K562 (cell line): ENCODE measurements around the gene SYVN1. TPM values are rescaled to one million over a fixed set of nuclear protein-coding genes. Genes with fewer than 3 reads are reported as not detected.
A peak's percentile ranks its signal among the peaks of the same experiment; 100 is the strongest.

Source experiments
- ARID3B ChIP-seq: fragments of 250-450 bp; sonication (Bioruptor Pico); IDR thresholded peaks from 2 replicates; pipeline ENCODE4 v1.4.0; 2020; ENCODE audit warnings: borderline replicate concordance
- BACH1 ChIP-seq: fragments of 200-800 bp; sonication (Bioruptor generic); IDR thresholded peaks from 2 replicates; pipeline ENCODE4 v1.6.1; 2016; ENCODE audit warnings: missing genetic modification characterization, missing compliant biosample characterization
- E2F3 ChIP-seq: fragments of 250-450 bp; sonication (Bioruptor Pico); IDR thresholded peaks from 2 replicates; pipeline ENCODE4 v1.4.0; 2020; ENCODE audit warnings: mild to moderate bottlenecking
- E2F8 ChIP-seq: fragments of 450-650 bp; IDR thresholded peaks from 2 replicates; pipeline ENCODE4 v1.7.1; 2018; ENCODE audit warnings: mild to moderate bottlenecking, low read depth; ENCODE audit not compliant: partially characterized antibody
- ELF2 ChIP-seq: fragments of 250-450 bp; sonication (Bioruptor Pico); IDR thresholded peaks from 2 replicates; pipeline ENCODE4 v1.5.0; 2021; ENCODE audit warnings: mild to moderate bottlenecking
- ESRRB ChIP-seq: fragments of 250-450 bp; sonication (Bioruptor Pico); IDR thresholded peaks from 2 replicates; pipeline ENCODE4 v1.5.0; 2020; ENCODE audit warnings: mild to moderate bottlenecking, moderate library complexity, borderline replicate concordance
- FIP1L1 ChIP-seq: fragments of 200-400 bp; formaldehyde crosslinking; IDR thresholded peaks from 2 replicates; pipeline ENCODE4 v1.6.1; 2018; ENCODE audit warnings: mild to moderate bottlenecking, low read depth, low read length; ENCODE audit not compliant: poor library complexity, severe bottlenecking
- GTF2A2 ChIP-seq: IDR thresholded peaks from 2 replicates; pipeline ENCODE4 v1.6.1; 2016; ENCODE audit warnings: mild to moderate bottlenecking, missing genetic modification characterization, missing compliant biosample characterization
- KDM4B ChIP-seq, 2 experiments: fragments of 450-650 bp in 1 of 2; sonication (generic) in 1 of 2; IDR thresholded peaks; 2 replicates each; pipeline ENCODE4 v1.6.1; 2016 to 2017; ENCODE audit warnings: borderline replicate concordance in 2 of 2, antibody characterized with exemption in 1 of 2, low read depth in 1 of 2, mild to moderate bottlenecking in 1 of 2
- MEF2A ChIP-seq: IDR thresholded peaks from 2 replicates; pipeline ENCODE4 v1.6.1; 2011; ENCODE audit warnings: low read depth, mild to moderate bottlenecking, low read length, moderate library complexity; ENCODE audit not compliant: control insufficient read depth
- MXI1 ChIP-seq: IDR thresholded peaks from 2 replicates; pipeline ENCODE4 v1.6.1; 2011; ENCODE audit warnings: low read depth, mild to moderate bottlenecking, improper control_type of control experiment, low read length
- NR2F6 ChIP-seq: fragments of 450-650 bp; formaldehyde crosslinking; IDR thresholded peaks from 2 replicates; pipeline ENCODE4 v1.4.0; 2020; ENCODE audit warnings: mild to moderate bottlenecking
- RUNX1 ChIP-seq: sonication (generic); IDR thresholded peaks from 2 replicates; pipeline ENCODE4 v1.6.1; 2016; ENCODE audit warnings: antibody characterized with exemption, low read depth
- SIN3B ChIP-seq: fragments of 450-650 bp; IDR thresholded peaks from 2 replicates; pipeline ENCODE4 v1.6.1; 2017; ENCODE audit warnings: low read depth, mild to moderate bottlenecking, moderate library complexity
- SMAD4 ChIP-seq: fragments of 250-450 bp; sonication (Bioruptor Pico); conservative IDR thresholded peaks from 2 replicates; pipeline ENCODE4 v1.8.0; 2021; ENCODE audit warnings: inconsistent platforms, mild to moderate bottlenecking, moderate library complexity
- TAF7 ChIP-seq: fragments of 450-650 bp; IDR thresholded peaks from 2 replicates; pipeline ENCODE4 v1.6.1; 2016; ENCODE audit warnings: missing genetic modification characterization, missing compliant biosample characterization
- TBL1XR1 ChIP-seq, 2 experiments: IDR thresholded peaks; 2 replicates each; pipeline ENCODE4 v1.6.1; 2012; ENCODE audit warnings: improper control_type of control experiment in 2 of 2, low read length in 2 of 2, mild to moderate bottlenecking in 1 of 2
- ZNF12 ChIP-seq: sonication (generic); formaldehyde crosslinking; IDR thresholded peaks from 2 replicates; pipeline ENCODE4 v1.4.0; 2020; ENCODE audit warnings: mild to moderate bottlenecking, missing genetic modification reagents
- ZNF277 ChIP-seq: fragments of 250-450 bp; sonication (Bioruptor Pico); IDR thresholded peaks from 2 replicates; pipeline ENCODE4 v1.8.0; 2022; ENCODE audit warnings: inconsistent platforms, mild to moderate bottlenecking, moderate library complexity, borderline replicate concordance
- polyA plus RNA-seq, 8 experiments: library from polyadenylated mRNA; depleted of rRNA in 4 of 8; stranded (reverse) in 5 of 8; unstranded in 3 of 8; fragments of >200 nt; fragmentation: Nextera tagmentation in 2 of 8; fragmentation: Illumina TruSeq in 1 of 8; extraction: Ambion mirVana in 2 of 8; extraction: Trizol in 1 of 8; gene quantifications; 2 replicates each; pipeline versions ENCODE4 v1.2.1 to v1.2.3, GENCODE V29; 2011 to 2014; ENCODE audit warnings: inconsistent platforms in 1 of 8, missing spikeins in 1 of 8
- total RNA-seq, 7 experiments: library from RNA; depleted of rRNA in 6 of 7; stranded (reverse); fragments of >200 nt in 6 of 7; fragmentation: Illumina TruSeq in 2 of 7; extraction: Trizol in 2 of 7; gene quantifications; 2 replicates each; pipeline versions ENCODE4 v1.2.1 to v1.2.3, GENCODE V29; 2011 to 2021; ENCODE audit warnings: low replicate concordance in 1 of 7
- TF ChIP-seq, protein P1 (sequence below): sonication (generic); formaldehyde crosslinking; IDR thresholded peaks from 2 replicates; pipeline ENCODE4 v1.8.1; 2023; ENCODE audit warnings: mild to moderate bottlenecking, missing genetic modification reagents

The SYVN1 gene
- total and polyA plus RNA-seq, 9 of the 15 experiments (the other 6 are each of a cell fraction or from before 2014, with no cell fraction given): 0.41 to 47.4 (median 9.9) TPM

DNA sequence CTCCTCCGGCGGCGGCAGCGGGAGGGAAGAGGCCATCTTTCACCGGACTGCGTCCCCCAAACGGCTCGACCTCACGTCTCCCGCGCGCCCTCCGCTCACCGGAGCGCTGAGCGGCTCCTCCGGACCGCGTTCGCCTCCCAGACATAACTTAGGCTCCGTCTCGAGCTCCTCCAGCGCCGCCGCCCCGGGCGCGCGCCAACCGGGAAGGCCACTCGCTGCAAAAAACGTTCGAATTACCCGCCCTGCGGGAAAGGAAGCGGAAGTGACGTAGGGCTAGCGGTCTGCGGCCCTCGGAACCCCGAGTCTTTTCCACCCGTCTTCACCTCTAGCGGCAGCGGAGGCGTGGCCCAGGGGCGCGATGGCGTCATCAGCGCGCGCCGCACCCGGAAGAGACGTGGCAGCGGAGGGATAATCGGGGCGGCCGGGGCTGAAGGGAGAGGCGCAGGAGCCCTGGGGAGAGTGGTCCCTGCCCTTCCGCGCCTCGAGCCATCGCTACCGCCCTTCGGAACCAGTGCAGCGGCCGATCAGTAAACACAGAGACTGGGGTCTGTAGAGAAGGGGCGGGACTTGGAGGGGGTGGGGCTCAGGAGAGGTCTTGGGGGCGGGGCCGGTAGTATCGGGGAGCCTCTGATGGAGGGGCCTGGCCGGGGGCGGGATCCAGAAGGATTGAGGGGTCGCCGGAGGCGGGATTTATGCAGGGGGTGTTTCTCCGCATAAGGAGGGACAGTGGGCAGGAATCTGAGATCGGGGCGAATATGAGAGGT, 50.3 kb downstream of the SYVN1 start, which contains the start of the genes CDCA5 and ZFPL1 (continued):
- TF ChIP-seq MXI1 (peak; percentile 74; the same call in 1 of the 2 replicates), E2F8 (peak; percentile 98), KDM4B (IDR thresholded peaks at IDR 0.05; ENCODE audit: borderline replicate concordance in 2 of 2, low read depth in 1 of 2) (peak in 1 of 2 experiments; percentile 81; a peak in 1 of 4 replicates), FIP1L1 (peak; percentile 90), BACH1 (tag) (peak; percentile 63; the same call in 1 of the 2 replicates), E2F3 (peak; percentile 94), GTF2A2 (tag) (no peak), ELF2 (CRISPR knock-in tag) (peak; percentile 99), ZNF12 (CRISPR knock-in tag) (0 out of 2 replicates have a peak, but pooled peaks have one; percentile 76), RUNX1 (no peak), NR2F6 (no peak), SMAD4 (CRISPR knock-in tag) (peak; percentile 77), SIN3B (peak; percentile 95), TAF7 (tag) (0 out of 2 replicates have a peak, but pooled peaks have one; percentile 10), ESRRB (CRISPR knock-in tag) (no peak), TBL1XR1 (IDR thresholded peaks at IDR 0.05; ENCODE audit: low read length in 2 of 2) (peak in 1 of 2 experiments; percentile 79; a peak in 2 of 4 replicates), MEF2A (no peak), ARID3B (no peak), ZNF277 (no peak)
- TF ChIP-seq, protein P1, sequence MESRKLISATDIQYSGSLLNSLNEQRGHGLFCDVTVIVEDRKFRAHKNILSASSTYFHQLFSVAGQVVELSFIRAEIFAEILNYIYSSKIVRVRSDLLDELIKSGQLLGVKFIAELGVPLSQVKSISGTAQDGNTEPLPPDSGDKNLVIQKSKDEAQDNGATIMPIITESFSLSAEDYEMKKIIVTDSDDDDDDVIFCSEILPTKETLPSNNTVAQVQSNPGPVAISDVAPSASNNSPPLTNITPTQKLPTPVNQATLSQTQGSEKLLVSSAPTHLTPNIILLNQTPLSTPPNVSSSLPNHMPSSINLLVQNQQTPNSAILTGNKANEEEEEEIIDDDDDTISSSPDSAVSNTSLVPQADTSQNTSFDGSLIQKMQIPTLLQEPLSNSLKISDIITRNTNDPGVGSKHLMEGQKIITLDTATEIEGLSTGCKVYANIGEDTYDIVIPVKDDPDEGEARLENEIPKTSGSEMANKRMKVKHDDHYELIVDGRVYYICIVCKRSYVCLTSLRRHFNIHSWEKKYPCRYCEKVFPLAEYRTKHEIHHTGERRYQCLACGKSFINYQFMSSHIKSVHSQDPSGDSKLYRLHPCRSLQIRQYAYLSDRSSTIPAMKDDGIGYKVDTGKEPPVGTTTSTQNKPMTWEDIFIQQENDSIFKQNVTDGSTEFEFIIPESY: peak; percentile 36
